ENCODE data around the gene C1orf216.
"Not testable (repeated sequence)": the region's sequence is repeated elsewhere in the genome, so short reads cannot be mapped to it uniquely, and the experiment has no call there.

Gene C1orf216

GRCh38 chr1:35718492-35719336 is at the start of gene C1orf216:
Gene C1orf216, minus strand, starts transcription at chr1:35718884. Its CDS starts 2,563 bp downstream, at chr1:35716321.
- peak; percentile 45 to 51 for DNase-seq (ENCODE audit: low read depth in 2 of 2)

GRCh38 chr1:35764283-35764682 is 45.6 kb upstream of the C1orf216 start:
- DNase-seq (ENCODE audit: low read depth in 2 of 2), result no peak

GRCh38 chr1:35763201-35763600 is 44.5 kb upstream of the C1orf216 start:
- DNase-seq (ENCODE audit: low read depth in 2 of 2), result no peak

- no peak for DNase-seq (ENCODE audit: low read depth in 2 of 2)
Measured at GRCh38 chr1:35762141-35762540, 43.5 kb upstream of the C1orf216 start.

GRCh38 chr1:35756064-35756463 is 37.4 kb upstream of the C1orf216 start:
- no peak for DNase-seq (ENCODE audit: low read depth in 2 of 2)

- DNase-seq (ENCODE audit: low read depth in 2 of 2), result no peak
Measured at GRCh38 chr1:35753626-35754260, 35.1 kb upstream of the C1orf216 start.

GRCh38 chr1:35748326-35748725 is 29.6 kb upstream of the C1orf216 start:
- no peak for DNase-seq (ENCODE audit: low read depth in 2 of 2)

- no peak for DNase-seq (ENCODE audit: low read depth in 2 of 2)
Measured at GRCh38 chr1:35745124-35745730, 26.5 kb upstream of the C1orf216 start.

- DNase-seq (ENCODE audit: low read depth in 2 of 2), result no peak
Measured at GRCh38 chr1:35737120-35737519, 18.4 kb upstream of the C1orf216 start.

GRCh38 chr1:35727434-35728040 is 8.9 kb upstream of the C1orf216 start:
- no peak for DNase-seq (ENCODE audit: low read depth in 2 of 2)

GRCh38 chr1:35726450-35727433 is 8.1 kb upstream of the C1orf216 start:
- DNase-seq (ENCODE audit: low read depth in 2 of 2), result peak in 1 of 2 donors; percentile 30

- DNase-seq (ENCODE audit: low read depth in 2 of 2), result no peak
Measured at GRCh38 chr1:35725596-35725995, 6.9 kb upstream of the C1orf216 start.

GRCh38 chr1:35717911-35718476 is 690 bp downstream of the C1orf216 start:
- DNase-seq (ENCODE audit: low read depth in 2 of 2), result no peak

- DNase-seq (ENCODE audit: low read depth in 2 of 2), result peak; percentile 50 to 60
Measured at GRCh38 chr1:35715568-35716002, 3.1 kb downstream of the C1orf216 start.

GRCh38 chr1:35714921-35715567 is 3.6 kb downstream of the C1orf216 start:
- DNase-seq (ENCODE audit: low read depth in 2 of 2), result no peak

- not testable (repeated sequence) for DNase-seq (ENCODE audit: low read depth in 2 of 2)
Measured at GRCh38 chr1:35711098-35711497, 7.6 kb downstream of the C1orf216 start.

GRCh38 chr1:35708952-35709351 is 9.7 kb downstream of the C1orf216 start:
- DNase-seq (ENCODE audit: low read depth in 2 of 2), result no peak

GRCh38 chr1:35708441-35708921 is 10.2 kb downstream of the C1orf216 start:
- no peak for DNase-seq (ENCODE audit: low read depth in 2 of 2)

GRCh38 chr1:35707601-35708440 is 10.9 kb downstream of the C1orf216 start:
- no peak for DNase-seq (ENCODE audit: low read depth in 2 of 2)
